GM12878 (cell line): Measurements from ENCODE around the gene REXO2. TPM values are rescaled to one million over a fixed set of nuclear protein-coding genes. Genes with fewer than 3 reads are reported as not detected.

Source experiments
- ATAC-seq: fragments of 200-7000 bp; cut with Tn5 transposase; 3 replicates; pipeline ENCODE4 v1.9.1; 2020; ENCODE audit warnings: mild to moderate bottlenecking, moderate library complexity
- BruUV-seq: library from RNA; stranded (reverse); fragments of 400-500 nt; replicated peaks from 2 replicates; lab custom pipeline; 2021; lab: Mats Ljungman, UMichigan
- CTCF ChIA-PET: fragments of 300-600 bp; sonication (Branson Sonifier 250); formaldehyde crosslinking; extraction: SDS; loops from one replicate; lab custom pipeline; 2021; ENCODE audit warnings: inconsistent platforms; lab: Yijun Ruan, JAX
- POLR2A ChIA-PET: fragments of 350-600 bp; formaldehyde crosslinking; extraction: SDS; loops from one replicate; lab custom pipeline; 2021; ENCODE audit warnings: inconsistent platforms; lab: Charles Lee
- RAD21 ChIA-PET: fragments of 300-600 bp; sonication (Branson Sonifier 250); formaldehyde crosslinking; loops from one replicate; lab custom pipeline; 2023; ENCODE audit warnings: antibody characterized with exemption; ENCODE audit not compliant: unreplicated experiment; lab: Charles Lee
- SMC1A ChIA-PET: fragments of 300-600 bp; sonication (Branson Sonifier 250); formaldehyde crosslinking; loops from one replicate; lab custom pipeline; 2023; ENCODE audit not compliant: unreplicated experiment, uncharacterized antibody; lab: Charles Lee
- DNase-seq: peaks from one replicate; pipeline ENCODE4 v3.0.0-alpha.2; 2011; ENCODE audit warnings: low read depth, low spot score
- FAIRE-seq: peaks from 3 replicates; lab custom pipeline; 2011; peaks lifted over from hg19 to GRCh38; lab: Jason Lieb, UNC
- H2AFZ ChIP-seq: 2 replicates; pipeline ENCODE4 v1.6.0; 2011; ENCODE audit warnings: low read depth, low read length, control low read depth; ENCODE audit not compliant: control insufficient read depth
- H3K27ac ChIP-seq: 2 replicates; pipeline ENCODE4 v1.5.1; 2011; ENCODE audit warnings: control low read depth; ENCODE audit not compliant: control insufficient read depth, insufficient read depth
- H3K27me3 ChIP-seq, 2 experiments: replicated peaks in 1 of 2; 2 replicates each; pipeline versions ENCODE4 v1.6.0 to v1.6.1; 2011; ENCODE audit warnings: low read length in 1 of 2; ENCODE audit not compliant: control insufficient read depth in 2 of 2, insufficient read depth in 2 of 2
- H3K36me3 ChIP-seq, 2 experiments: 2 replicates each; pipeline ENCODE4 v1.5.1; 2011; ENCODE audit warnings: low read length in 1 of 2; ENCODE audit not compliant: control insufficient read depth in 2 of 2, insufficient read depth in 2 of 2
- H3K4me1 ChIP-seq: 2 replicates; pipeline ENCODE4 v1.6.1; 2011; ENCODE audit warnings: mild to moderate bottlenecking, low read length, moderate library complexity, mixed read lengths; ENCODE audit not compliant: control insufficient read depth, insufficient read depth
- H3K4me2 ChIP-seq: 2 replicates; pipeline ENCODE4 v1.6.0; 2011; ENCODE audit warnings: control low read depth; ENCODE audit not compliant: control insufficient read depth, insufficient read depth
- H3K4me3 ChIP-seq: fragments of 200-600 bp; sonication (generic); 2 replicates; pipeline ENCODE4 v1.5.1; 2016
- H3K79me2 ChIP-seq: 2 replicates; pipeline ENCODE4 v1.6.0; 2011; ENCODE audit warnings: low read length; ENCODE audit not compliant: control insufficient read depth, insufficient read depth
- H3K9ac ChIP-seq: 2 replicates; pipeline ENCODE4 v1.8.0; 2011; ENCODE audit warnings: low read length, control low read depth, mixed read lengths; ENCODE audit not compliant: control insufficient read depth, insufficient read depth
- H3K9me3 ChIP-seq: replicated peaks from 3 replicates; pipeline ENCODE4 v1.5.1; 2011; ENCODE audit warnings: mild to moderate bottlenecking, low read length; ENCODE audit not compliant: control insufficient read depth, insufficient read depth
- H4K20me1 ChIP-seq: 2 replicates; pipeline ENCODE4 v1.6.0; 2011; ENCODE audit not compliant: control insufficient read depth, insufficient read depth
- BCLAF1 ChIP-seq: fragments of 450-650 bp; IDR thresholded peaks from 2 replicates; pipeline ENCODE4 v1.6.1; 2017; ENCODE audit warnings: antibody characterized with exemption, mild to moderate bottlenecking, moderate library complexity
- CBX5 ChIP-seq: sonication (generic); IDR thresholded peaks from 2 replicates; pipeline ENCODE4 v1.6.1; 2016; ENCODE audit warnings: low read depth, moderate library complexity, mild to moderate bottlenecking, inconsistent platforms
- FOXK2 ChIP-seq: fragments of 450-650 bp; IDR thresholded peaks from 2 replicates; pipeline ENCODE4 v1.6.1; 2017; ENCODE audit warnings: mild to moderate bottlenecking, moderate library complexity
- IRF4 ChIP-seq: IDR thresholded peaks from 2 replicates; pipeline ENCODE4 v1.6.1; 2011; ENCODE audit warnings: low read depth, low read length
- JUND ChIP-seq: IDR thresholded peaks from 2 replicates; pipeline ENCODE4 v1.6.1; 2012; ENCODE audit warnings: low read depth, mild to moderate bottlenecking, low read length, improper control_type of control experiment, moderate library complexity
- LARP7 ChIP-seq: fragments of 450-650 bp; IDR thresholded peaks from 2 replicates; pipeline ENCODE4 v1.6.1; 2017; ENCODE audit warnings: mild to moderate bottlenecking
- MEF2B ChIP-seq: fragments of 450-650 bp; IDR thresholded peaks from 2 replicates; pipeline ENCODE4 v1.6.1; 2018; ENCODE audit warnings: mild to moderate bottlenecking, moderate library complexity; ENCODE audit not compliant: partially characterized antibody, poor library complexity, severe bottlenecking
- SIN3A ChIP-seq: IDR thresholded peaks from 2 replicates; pipeline ENCODE4 v1.6.1; 2012; ENCODE audit warnings: low read depth, low read length, improper control_type of control experiment
- TCF7 ChIP-seq: IDR thresholded peaks from 2 replicates; pipeline ENCODE4 v1.6.1; 2014; ENCODE audit warnings: antibody characterized with exemption, borderline replicate concordance
- ZBED1 ChIP-seq: IDR thresholded peaks from 2 replicates; pipeline ENCODE4 v1.6.1; 2016; ENCODE audit warnings: borderline replicate concordance
- ZBTB33 ChIP-seq: fragments of 450-650 bp; IDR thresholded peaks from 2 replicates; pipeline ENCODE4 v1.6.1; 2017; ENCODE audit warnings: mild to moderate bottlenecking
- WGBS: methylation state at CpG from one replicate; pipeline ENCODE4 v1.1.6; 2016; ENCODE audit warnings: low lambda C conversion rate; ENCODE audit not compliant: insufficient replicate concordance, insufficient coverage; ENCODE audit errors: missing lambda C conversion rate; 5-methylcytosine and 5-hydroxymethylcytosine counted together
- in situ Hi-C: fragments of 300-500 bp; cut with MboI; formaldehyde crosslinking; loops from 9 replicates; pipeline ENCODE4 v1.14.3; 2018; ENCODE audit warnings: mixed read lengths
- intact Hi-C: fragments of 100-400 bp; cut with micrococcal nuclease; formaldehyde crosslinking; loops from one replicate; pipeline ENCODE4 v1.14.2; 2022; ENCODE audit not compliant: unreplicated experiment
- polyA plus RNA-seq, 11 experiments: library from polyadenylated mRNA; depleted of rRNA in 4 of 11; unstranded in 6 of 11; stranded (reverse) in 5 of 11; fragments of >200 nt; fragmentation: Nextera tagmentation in 4 of 11; fragmentation: Illumina TruSeq in 1 of 11; extraction: Ambion mirVana in 4 of 11; extraction: Trizol in 1 of 11; gene quantifications; 1 replicate in 1 of 11; 2 replicates in 10 of 11; pipeline versions ENCODE4 v1.2.1 to v1.2.3, GENCODE V29; 2011 to 2016; ENCODE audit warnings: inconsistent platforms in 2 of 11, missing spikeins in 2 of 11, low read depth in 1 of 11
- total RNA-seq, 4 experiments: library from RNA; depleted of rRNA in 3 of 4; stranded (reverse); fragments of >200 nt in 3 of 4; fragmentation: Illumina TruSeq in 1 of 4; extraction: Trizol in 1 of 4; gene quantifications; 2 replicates each; pipeline versions ENCODE4 v1.2.1 to v1.2.3, GENCODE V29; 2013 to 2021

Gene REXO2
- total and polyA plus RNA-seq, 10 of the 15 experiments (the other 5 are each of a cell fraction or from before 2014, with no cell fraction given): 3.3 to 12.5 (median 5.3) TPM

GRCh38 chr11:114397349-114397982 lies 41.8 kb upstream of the REXO2 start:
- Histone ChIP-seq H3K9me3 (no peaks in the 10 kb centered on the region), H4K20me1 (no peaks in the 10 kb centered on the region), H3K4me2 (no peak overlapping the region), H3K79me2 (peaks cover 33% of the 10 kb centered on the region), H3K4me1 (no peaks in the 10 kb centered on the region), H3K27ac (no peak overlapping the region), H3K36me3 (no peaks in the 10 kb centered on the region), H3K4me3 (no peak overlapping the region), H3K27me3 (no peaks in the 10 kb centered on the region), H2AFZ (no peak overlapping the region), H3K9ac (no peak overlapping the region)
- 90% methylated on average over 2 of the region's 2 CpGs for WGBS
- DNase-seq (no peak), FAIRE-seq (no peak), ATAC-seq (no peak)
- POLR2A ChIA-PET: no interaction called here
- no peak for TF ChIP-seq FOXK2
- no peak for TF ChIP-seq SIN3A
- TF ChIP-seq BCLAF1: no peak
- TF ChIP-seq CBX5: no peak
- no peak for TF ChIP-seq JUND
- no peak for TF ChIP-seq TCF7
- no peak for TF ChIP-seq ZBED1
- TF ChIP-seq IRF4: no peak
- TF ChIP-seq MEF2B: no peak
- no peak for TF ChIP-seq ZBTB33
- no peak for TF ChIP-seq LARP7
- intact Hi-C loops (no loop called here), in situ Hi-C loops (no loop called here)
- CTCF ChIA-PET: no interaction called here
- BruUV-seq: no TSS peak
- RAD21 ChIA-PET: no interaction called here
- SMC1A ChIA-PET: interaction anchor here (1.8 kb wide), 1 partner anchor 30 kb away, joined by 3 read pairs; no protein-coding TSS in a partner anchor
